ENCODE measurements around the gene DDA1. TPM values are rescaled to one million over a fixed set of nuclear protein-coding genes. Genes with fewer than 3 reads are reported as not detected.

The DDA1 gene
- total and polyA plus RNA-seq, 9 of the 15 experiments (the other 6 are each of a cell fraction or from before 2014, with no cell fraction given): 1.4 to 83.8 (median 33.8) TPM

DNA sequence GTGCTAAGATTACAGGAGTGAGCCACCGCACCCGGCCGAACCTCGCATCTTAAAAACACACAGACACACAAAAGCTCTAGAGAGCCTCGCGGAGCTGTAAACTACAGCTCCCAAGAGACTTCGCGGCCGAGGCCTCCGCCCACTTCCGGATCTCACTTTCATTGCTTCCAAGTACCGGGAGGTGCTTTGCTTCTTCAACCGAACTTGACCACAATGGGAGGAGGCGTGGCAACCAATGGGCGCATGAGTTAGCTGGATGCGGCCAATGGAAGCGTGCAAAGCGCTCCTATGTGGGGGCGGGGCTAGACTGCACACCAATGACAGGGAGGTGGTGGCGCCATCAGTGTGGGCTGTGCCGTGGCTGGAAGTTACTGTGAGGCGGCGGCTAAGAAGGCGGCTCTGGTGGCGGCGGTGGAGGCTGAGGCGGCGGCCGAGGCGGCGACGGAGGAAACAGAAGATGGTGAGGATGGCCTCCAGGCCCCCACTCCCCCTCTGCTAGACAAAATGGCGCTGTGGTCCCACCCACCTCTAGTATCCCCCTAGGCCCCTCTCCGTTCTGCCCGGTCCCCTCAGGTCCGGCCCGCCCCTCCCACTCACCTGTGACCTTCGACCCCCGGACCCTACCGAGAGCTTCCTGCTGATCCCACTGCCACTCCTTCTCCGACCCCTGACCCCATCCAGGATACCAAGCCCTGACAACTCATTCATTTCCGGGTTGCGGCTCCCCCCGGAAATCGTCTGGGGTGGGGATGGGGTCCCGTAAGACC lies at the start of gene DDA1 (continued):
- TF ChIP-seq ELK3 (CRISPR knock-in tag; IDR thresholded peaks at IDR 0.05): no peak
- peak; percentile 24; the same call in 1 of the 2 replicates for TF ChIP-seq EP400 (IDR thresholded peaks at IDR 0.05)
- TF ChIP-seq FOXJ2 (tag; IDR thresholded peaks at IDR 0.05): no peak
- no peak for TF ChIP-seq ZC3H8 (IDR thresholded peaks at IDR 0.05)
- TF ChIP-seq ZNF668 (CRISPR knock-in tag; IDR thresholded peaks at IDR 0.05): no peak
- TF ChIP-seq E2F1 (CRISPR knock-in tag; IDR thresholded peaks at IDR 0.05): no peak
- peak; percentile 100 for TF ChIP-seq NEUROD1 (IDR thresholded peaks at IDR 0.05; ENCODE audit: borderline replicate concordance, low read depth, low read length, partially characterized antibody)
- no peak for TF ChIP-seq ZSCAN29 (IDR thresholded peaks at IDR 0.05)
- TF ChIP-seq PRMT5 (CRISPR knock-in tag; IDR thresholded peaks at IDR 0.05): no peak
- TF ChIP-seq YY1 (IDR thresholded peaks at IDR 0.05; ENCODE audit: borderline replicate concordance in 1 of 3, control insufficient read depth in 1 of 3, extremely low read depth in 1 of 3, insufficient read depth in 3 of 3, insufficient read length in 1 of 3, insufficient replicate concordance in 2 of 3, low read depth in 1 of 3, low read length in 2 of 3): peak; percentile 39 to 80 (median 77)
- no peak for TF ChIP-seq ARID2 (IDR thresholded peaks at IDR 0.05)
- peak; percentile 99 for TF ChIP-seq ASH1L (IDR thresholded peaks at IDR 0.05; ENCODE audit: borderline replicate concordance, low read depth, partially characterized antibody)
- TF ChIP-seq, protein P1, sequence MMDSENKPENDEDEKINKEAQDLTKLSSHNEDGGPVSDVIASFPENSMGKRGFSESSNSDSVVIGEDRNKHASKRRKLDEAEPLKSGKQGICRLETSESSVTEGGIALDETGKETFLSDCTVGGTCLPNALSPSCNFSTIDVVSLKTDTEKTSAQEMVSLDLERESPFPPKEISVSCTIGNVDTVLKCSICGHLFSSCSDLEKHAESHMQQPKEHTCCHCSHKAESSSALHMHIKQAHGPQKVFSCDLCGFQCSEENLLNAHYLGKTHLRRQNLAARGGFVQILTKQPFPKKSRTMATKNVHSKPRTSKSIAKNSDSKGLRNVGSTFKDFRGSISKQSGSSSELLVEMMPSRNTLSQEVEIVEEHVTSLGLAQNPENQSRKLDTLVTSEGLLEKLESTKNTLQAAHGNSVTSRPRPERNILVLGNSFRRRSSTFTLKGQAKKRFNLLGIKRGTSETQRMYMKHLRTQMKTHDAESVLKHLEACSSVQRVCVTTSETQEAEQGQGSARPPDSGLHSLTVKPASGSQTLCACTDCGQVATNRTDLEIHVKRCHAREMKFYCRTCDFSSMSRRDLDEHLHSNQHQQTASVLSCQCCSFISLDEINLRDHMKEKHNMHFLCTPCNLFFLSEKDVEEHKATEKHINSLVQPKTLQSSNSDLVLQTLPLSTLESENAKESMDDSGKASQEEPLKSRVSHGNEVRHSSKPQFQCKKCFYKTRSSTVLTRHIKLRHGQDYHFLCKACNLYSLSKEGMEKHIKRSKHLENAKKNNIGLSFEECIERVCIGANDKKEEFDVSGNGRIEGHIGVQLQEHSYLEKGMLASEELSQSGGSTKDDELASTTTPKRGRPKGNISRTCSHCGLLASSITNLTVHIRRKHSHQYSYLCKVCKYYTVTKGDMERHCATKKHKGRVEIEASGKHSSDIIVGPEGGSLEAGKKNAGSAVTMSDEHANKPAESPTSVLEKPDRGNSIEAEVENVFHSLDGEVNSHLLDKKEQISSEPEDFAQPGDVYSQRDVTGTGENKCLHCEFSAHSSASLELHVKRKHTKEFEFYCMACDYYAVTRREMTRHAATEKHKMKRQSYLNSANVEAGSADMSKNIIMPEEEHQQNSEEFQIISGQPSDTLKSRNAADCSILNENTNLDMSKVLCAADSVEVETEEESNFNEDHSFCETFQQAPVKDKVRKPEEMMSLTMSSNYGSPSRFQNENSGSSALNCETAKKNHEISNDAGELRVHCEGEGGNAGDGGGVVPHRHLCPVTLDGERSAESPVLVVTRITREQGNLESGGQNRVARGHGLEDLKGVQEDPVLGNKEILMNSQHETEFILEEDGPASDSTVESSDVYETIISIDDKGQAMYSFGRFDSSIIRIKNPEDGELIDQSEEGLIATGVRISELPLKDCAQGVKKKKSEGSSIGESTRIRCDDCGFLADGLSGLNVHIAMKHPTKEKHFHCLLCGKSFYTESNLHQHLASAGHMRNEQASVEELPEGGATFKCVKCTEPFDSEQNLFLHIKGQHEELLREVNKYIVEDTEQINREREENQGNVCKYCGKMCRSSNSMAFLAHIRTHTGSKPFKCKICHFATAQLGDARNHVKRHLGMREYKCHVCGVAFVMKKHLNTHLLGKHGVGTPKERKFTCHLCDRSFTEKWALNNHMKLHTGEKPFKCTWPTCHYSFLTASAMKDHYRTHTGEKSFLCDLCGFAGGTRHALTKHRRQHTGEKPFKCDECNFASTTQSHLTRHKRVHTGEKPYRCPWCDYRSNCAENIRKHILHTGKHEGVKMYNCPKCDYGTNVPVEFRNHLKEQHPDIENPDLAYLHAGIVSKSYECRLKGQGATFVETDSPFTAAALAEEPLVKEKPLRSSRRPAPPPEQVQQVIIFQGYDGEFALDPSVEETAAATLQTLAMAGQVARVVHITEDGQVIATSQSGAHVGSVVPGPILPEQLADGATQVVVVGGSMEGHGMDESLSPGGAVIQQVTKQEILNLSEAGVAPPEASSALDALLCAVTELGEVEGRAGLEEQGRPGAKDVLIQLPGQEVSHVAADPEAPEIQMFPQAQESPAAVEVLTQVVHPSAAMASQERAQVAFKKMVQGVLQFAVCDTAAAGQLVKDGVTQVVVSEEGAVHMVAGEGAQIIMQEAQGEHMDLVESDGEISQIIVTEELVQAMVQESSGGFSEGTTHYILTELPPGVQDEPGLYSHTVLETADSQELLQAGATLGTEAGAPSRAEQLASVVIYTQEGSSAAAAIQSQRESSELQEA (IDR thresholded peaks at IDR 0.05; ENCODE audit: low read depth): no peak
- TF ChIP-seq ZNF436 (CRISPR knock-in tag; IDR thresholded peaks at IDR 0.05): no peak
- TF ChIP-seq NFRKB (IDR thresholded peaks at IDR 0.05; ENCODE audit: low read depth): 0 out of 2 replicates have a peak, but pooled peaks have one; percentile 39
- peak; percentile 49; the same call in 1 of the 2 replicates for TF ChIP-seq SPI1 (IDR thresholded peaks at IDR 0.05; ENCODE audit: borderline replicate concordance, low read depth, low read length)
- TF ChIP-seq FIP1L1 (IDR thresholded peaks at IDR 0.05; ENCODE audit: low read depth, low read length, poor library complexity, severe bottlenecking): no peak

Data from K562 (cell line).